ENCODE results near the gene HLA-DMA. TPM values are rescaled to one million over a fixed set of nuclear protein-coding genes. Genes with fewer than 3 reads are reported as not detected.
A peak's percentile ranks its signal among the peaks of the same experiment; 100 is the strongest.

The HLA-DMA gene
- total RNA-seq, 2 experiments from 2014 or later: 11.8 TPM

- DNase-seq: no peak
- intact Hi-C loops (cut with DNase I, micrococcal nuclease): loop anchor here (5.0 to 10.0 kb wide), 5 partner anchors 233 to 1263 kb away; partner anchors contain the start of genes DXO (in 1 of the 2), GPSM3 (in 1 of the 2), HMGA1 (in 1 of the 2) and PBX2 (in 1 of the 2)
- Mint-ChIP-seq H3K36me3 (ENCODE audit: low read depth) (peaks cover 93% of the 10 kb centered on the region), H3K4me3 (peak overlapping the region; percentile 98), H3K4me1 (peaks cover 39% of the 10 kb centered on the region), H3K27ac (peak overlapping the region; percentile 81), H3K9me3 (ENCODE audit: low read depth) (no peaks in the 10 kb centered on the region), H3K27me3 (no peaks in the 10 kb centered on the region)
- ChIA-PET CTCF (interaction anchor here (0.5 to 13.4 kb wide), 8 partner anchors 10 to 106 kb away, joined by 3 to 197 read pairs (median 3); partner anchors contain the start of gene HLA-DMA), POLR2A (interaction anchor here (0.6 to 7.6 kb wide), 9 partner anchors 9 to 136 kb away, joined by 3 to 83 read pairs (median 6); partner anchors contain the start of genes HLA-DMA, HLA-DMB, PSMB9 and TAP1)
- no peak for ATAC-seq
These were observed 21.8 kb upstream of the HLA-DMA start for GRCh38 chr6:32974541-32975308.

- ChIA-PET POLR2A (interaction anchor here (0.6 to 7.6 kb wide), 10 partner anchors 9 to 1769 kb away, joined by 3 to 83 read pairs (median 6); partner anchors contain the start of genes HLA-DMA, HLA-DMB, PSMB9 and TAP1), CTCF (interaction anchor here (0.5 to 13.4 kb wide), 8 partner anchors 10 to 107 kb away, joined by 3 to 197 read pairs (median 3); partner anchors contain the start of gene HLA-DMA)
- intact Hi-C loops (cut with DNase I, micrococcal nuclease): loop anchor here (5.0 to 10.0 kb wide), 5 partner anchors 233 to 1263 kb away; partner anchors contain the start of genes DXO (in 1 of the 2), GPSM3 (in 1 of the 2), HMGA1 (in 1 of the 2) and PBX2 (in 1 of the 2)
- DNase-seq (peak; percentile 61), ATAC-seq (no peak)
- peaks cover 91% of the 10 kb centered on the region for H3K36me3 Mint-ChIP-seq (ENCODE audit: low read depth)
- peaks cover 39% of the 10 kb centered on the region for H3K4me1 Mint-ChIP-seq
- H3K9me3 Mint-ChIP-seq (ENCODE audit: low read depth): no peaks in the 10 kb centered on the region
- peak overlapping the region; percentile 100 for H3K27ac Mint-ChIP-seq
- H3K4me3 Mint-ChIP-seq: peak overlapping the region; percentile 98
- H3K27me3 Mint-ChIP-seq: no peaks in the 10 kb centered on the region
These were observed 21.1 kb upstream of the HLA-DMA start for GRCh38 chr6:32974016-32974333.

GRCh38 chr6:32973144-32974015 lies 20.5 kb upstream of the HLA-DMA start:
- H3K4me1 Mint-ChIP-seq: peaks cover 34% of the 10 kb centered on the region
- no peak for ATAC-seq
- peaks cover 85% of the 10 kb centered on the region for H3K36me3 Mint-ChIP-seq (ENCODE audit: low read depth)
- no peaks in the 10 kb centered on the region for H3K9me3 Mint-ChIP-seq (ENCODE audit: low read depth)
- H3K27ac Mint-ChIP-seq: peak overlapping the region; percentile 100
- intact Hi-C loops (cut with DNase I, micrococcal nuclease): loop anchor here (2.0 to 10.0 kb wide), 7 partner anchors 129 to 1264 kb away; partner anchors contain the start of genes DXO (in 1 of the 2), GPSM3 (in 1 of the 2), HMGA1 (in 1 of the 2) and PBX2 (in 1 of the 2)
- peak; percentile 71 for DNase-seq
- H3K27me3 Mint-ChIP-seq: no peaks in the 10 kb centered on the region
- H3K4me3 Mint-ChIP-seq: peak overlapping the region; percentile 98
- CTCF ChIA-PET: interaction anchor here (0.5 to 13.4 kb wide), 8 partner anchors 11 to 135 kb away, joined by 3 to 197 read pairs (median 16); partner anchors contain the start of genes HLA-DMA, PSMB9, TAP1 and TAP2
- POLR2A ChIA-PET: interaction anchor here (0.6 to 7.6 kb wide), 18 partner anchors 7 to 1769 kb away, joined by 3 to 83 read pairs (median 18); partner anchors contain the start of genes HLA-DMA, HLA-DMB, PSMB8 and PSMB9

DNA sequence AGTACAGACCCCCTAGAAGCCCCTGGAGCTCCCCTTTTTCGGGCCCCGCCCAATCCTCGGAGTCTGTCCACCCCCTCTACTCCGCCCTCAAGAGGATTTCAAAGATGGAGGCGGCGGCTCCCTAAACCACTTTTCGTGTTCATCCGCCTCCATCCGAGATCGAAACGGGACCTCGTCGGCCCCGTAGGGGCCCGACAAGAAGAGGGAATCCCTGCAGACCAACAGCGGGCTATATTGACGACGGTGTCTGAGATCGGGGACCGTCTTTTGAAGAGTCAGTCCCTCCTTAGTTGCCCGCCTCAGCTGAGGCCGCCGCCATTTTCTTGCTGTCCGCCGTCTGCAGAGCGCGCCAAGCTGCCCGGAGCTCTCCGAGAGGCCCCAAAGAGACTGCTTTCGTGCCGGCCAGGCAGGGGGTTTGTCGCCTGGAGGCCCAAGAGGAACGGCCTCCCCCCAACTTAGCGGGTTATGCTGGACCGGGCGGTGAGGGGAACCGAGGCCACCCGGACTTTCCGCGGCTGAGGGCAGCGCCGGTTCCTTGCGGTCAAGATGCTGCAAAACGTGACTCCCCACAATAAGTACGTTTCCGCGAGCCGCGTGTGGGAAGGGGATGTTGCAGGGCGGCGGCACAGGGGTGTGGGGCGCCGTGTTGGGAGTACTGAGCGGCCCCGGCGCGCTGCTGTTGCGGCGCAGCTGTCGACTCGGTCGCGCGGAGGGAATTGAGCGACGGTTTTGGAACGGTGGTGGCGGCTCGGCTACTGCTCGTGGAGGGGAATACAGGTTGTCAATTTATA lies 19.7 kb upstream of the HLA-DMA start:
- ChIA-PET POLR2A (interaction anchor here (0.5 to 7.6 kb wide), 40 partner anchors 8 to 1724 kb away, joined by 3 to 83 read pairs (median 5); partner anchors contain the start of genes HLA-DMA, HLA-DMB, HLA-DPA1 and HSD17B8), CTCF (interaction anchor here (0.8 to 13.4 kb wide), 12 partner anchors 12 to 299 kb away, joined by 3 to 197 read pairs (median 6); partner anchors contain the start of genes HLA-DMA, PSMB9, RPS18 and TAP1)
- H3K4me1 Mint-ChIP-seq: peaks cover 27% of the 10 kb centered on the region
- H3K9me3 Mint-ChIP-seq (ENCODE audit: low read depth): no peaks in the 10 kb centered on the region
- peak; percentile 80 for DNase-seq
- H3K4me3 Mint-ChIP-seq: peak overlapping the region; percentile 98
- peaks cover 77% of the 10 kb centered on the region for H3K36me3 Mint-ChIP-seq (ENCODE audit: low read depth)
- H3K27me3 Mint-ChIP-seq: no peaks in the 10 kb centered on the region
- peak overlapping the region; percentile 100 for H3K27ac Mint-ChIP-seq
- intact Hi-C loops (cut with DNase I, micrococcal nuclease): loop anchor here (1.0 to 10.0 kb wide), 12 partner anchors 119 to 1265 kb away; partner anchors contain the start of genes PSMB8 (in 2 of the 2), CUTA (in 1 of the 2), DXO (in 1 of the 2) and GPSM3 (in 1 of the 2)
- peak; percentile 12 for ATAC-seq

- Mint-ChIP-seq H3K27ac (peak overlapping the region; percentile 100), H3K9me3 (ENCODE audit: low read depth) (no peaks in the 10 kb centered on the region), H3K4me1 (peaks cover 27% of the 10 kb centered on the region), H3K4me3 (peak overlapping the region; percentile 98), H3K27me3 (no peaks in the 10 kb centered on the region), H3K36me3 (ENCODE audit: low read depth) (peaks cover 69% of the 10 kb centered on the region)
- ATAC-seq (peak; percentile 43), DNase-seq (peak; percentile 100)
- intact Hi-C loops (cut with DNase I, micrococcal nuclease): loop anchor here (1.0 to 10.0 kb wide), 16 partner anchors 117 to 1266 kb away; partner anchors contain the start of genes PSMB8 (in 2 of the 2), CUTA (in 1 of the 2), DXO (in 1 of the 2) and GPSM3 (in 1 of the 2)
- POLR2A ChIA-PET: interaction anchor here (0.5 to 7.6 kb wide), 50 partner anchors 8 to 1724 kb away, joined by 3 to 83 read pairs (median 4); partner anchors contain the start of genes ATF6B, CSNK2B, HLA-DMA and HLA-DMB
- CTCF ChIA-PET: interaction anchor here (0.5 to 13.4 kb wide), 15 partner anchors 12 to 1235 kb away, joined by 3 to 197 read pairs (median 5); partner anchors contain the start of genes HLA-DMA, PSMB9, RPS18 and TAP1
These were observed 18.9 kb upstream of the HLA-DMA start for GRCh38 chr6:32971581-32972352.

DNA sequence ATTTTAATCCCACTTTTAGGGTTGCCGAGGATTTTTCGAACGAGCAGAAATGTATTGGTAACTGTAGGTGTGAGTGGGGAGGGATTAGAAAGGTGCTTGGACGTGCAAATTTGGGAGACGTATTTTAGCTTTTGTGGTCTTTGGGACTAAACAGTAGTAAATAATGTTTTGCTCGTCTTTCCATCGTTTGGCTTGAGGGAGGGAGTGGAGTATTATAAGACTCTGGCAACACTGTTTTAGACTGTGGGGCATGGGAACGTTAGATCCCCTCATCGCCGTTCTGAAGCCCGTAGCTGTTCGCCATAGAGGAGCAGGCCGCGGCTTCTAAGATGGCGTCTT lies 18.3 kb upstream of the HLA-DMA start:
- CTCF ChIA-PET: interaction anchor here (0.5 to 13.4 kb wide), 13 partner anchors 13 to 1236 kb away, joined by 3 to 197 read pairs (median 7); partner anchors contain the start of genes HLA-DMA, PSMB9, TAP1 and TAP2
- no peak for ATAC-seq

GRCh38 chr6:32970413-32971241 lies 17.7 kb upstream of the HLA-DMA start:
- Mint-ChIP-seq H3K27ac (peak overlapping the region; percentile 100), H3K4me3 (peak overlapping the region; percentile 98), H3K27me3 (no peaks in the 10 kb centered on the region), H3K9me3 (ENCODE audit: low read depth) (no peaks in the 10 kb centered on the region), H3K36me3 (ENCODE audit: low read depth) (peaks cover 58% of the 10 kb centered on the region), H3K4me1 (peaks cover 26% of the 10 kb centered on the region)
- peak; percentile 94 for DNase-seq
- POLR2A ChIA-PET: interaction anchor here (0.6 to 7.6 kb wide), 19 partner anchors 10 to 793 kb away, joined by 3 to 83 read pairs (median 7); partner anchors contain the start of genes HLA-DMA, HLA-DMB, HSD17B8 and PSMB8
- intact Hi-C loops (cut with DNase I, micrococcal nuclease): loop anchor here (1.0 to 10.0 kb wide), 10 partner anchors 116 to 1267 kb away; partner anchors contain the start of genes DXO (in 1 of the 2), GPSM3 (in 1 of the 2), HMGA1 (in 1 of the 2) and PBX2 (in 1 of the 2)
- CTCF ChIA-PET: interaction anchor here (0.5 to 13.4 kb wide), 9 partner anchors 14 to 1237 kb away, joined by 3 to 197 read pairs (median 12); partner anchors contain the start of genes HLA-DMA and TAP2
- ATAC-seq: peak; percentile 30

More for the DNA sequence above, 18.3 kb upstream of the HLA-DMA start:
- H3K27me3 Mint-ChIP-seq: no peaks in the 10 kb centered on the region
- peak overlapping the region; percentile 100 for H3K27ac Mint-ChIP-seq
- H3K4me3 Mint-ChIP-seq: peak overlapping the region; percentile 98
- H3K4me1 Mint-ChIP-seq: peaks cover 26% of the 10 kb centered on the region
- intact Hi-C loops (cut with DNase I, micrococcal nuclease): loop anchor here (1.0 to 10.0 kb wide), 9 partner anchors 116 to 1266 kb away; partner anchors contain the start of genes DXO (in 1 of the 2), GPSM3 (in 1 of the 2), HMGA1 (in 1 of the 2) and PBX2 (in 1 of the 2)
- H3K9me3 Mint-ChIP-seq (ENCODE audit: low read depth): no peaks in the 10 kb centered on the region
- no peak for DNase-seq
- H3K36me3 Mint-ChIP-seq (ENCODE audit: low read depth): peaks cover 63% of the 10 kb centered on the region
- POLR2A ChIA-PET: interaction anchor here (0.6 to 7.6 kb wide), 31 partner anchors 8 to 1725 kb away, joined by 3 to 83 read pairs (median 7); partner anchors contain the start of genes ATF6B, CSNK2B, HLA-DMA and HLA-DMB
